ENCODE measurements around the gene PLPPR5. TPM values are rescaled to one million over a fixed set of nuclear protein-coding genes. Genes with fewer than 3 reads are reported as not detected.

Gene PLPPR5
- total RNA-seq, 1 donor from 2014 or later = not detected

- no peak overlapping the region for H3K4me3 Mint-ChIP-seq
- H3K27ac Mint-ChIP-seq = no peak overlapping the region
- no peaks in the 10 kb centered on the region for H3K4me1 Mint-ChIP-seq
- ATAC-seq (ENCODE audit: low read depth) = no peak
- H3K9me3 Mint-ChIP-seq = no peaks in the 10 kb centered on the region
- ChIA-PET CTCF (interaction anchor here (0.6 kb wide), 1 partner anchor 1690 kb away, joined by 4 read pairs; no protein-coding TSS in a partner anchor), POLR2A (no interaction called here)
- no peaks in the 10 kb centered on the region for H3K36me3 Mint-ChIP-seq (ENCODE audit: low read depth)
- no peaks in the 10 kb centered on the region for H3K27me3 Mint-ChIP-seq
- intact Hi-C loops (cut with micrococcal nuclease) = no loop called here
- DNase-seq = no peak
- TF ChIP-seq CTCF (IDR thresholded peaks at IDR 0.05) = no peak
Measured at GRCh38 chr1:98929437-98929836, 75.2 kb downstream of the PLPPR5 start.

GRCh38 chr1:98926597-98926996, 78.1 kb downstream of the PLPPR5 start:
- no peaks in the 10 kb centered on the region for H3K27me3 Mint-ChIP-seq
- no peaks in the 10 kb centered on the region for H3K9me3 Mint-ChIP-seq
- TF ChIP-seq CTCF (IDR thresholded peaks at IDR 0.05) = no peak
- ChIA-PET POLR2A (no interaction called here), CTCF (no interaction called here)
- ATAC-seq (ENCODE audit: low read depth) = no peak
- no peak overlapping the region for H3K27ac Mint-ChIP-seq
- no peak for DNase-seq
- intact Hi-C loops (cut with micrococcal nuclease) = no loop called here
- no peak overlapping the region for H3K4me3 Mint-ChIP-seq
- H3K4me1 Mint-ChIP-seq = no peaks in the 10 kb centered on the region
- H3K36me3 Mint-ChIP-seq (ENCODE audit: low read depth) = no peaks in the 10 kb centered on the region

GRCh38 chr1:98924977-98925376, 79.7 kb downstream of the PLPPR5 start:
- H3K4me1 Mint-ChIP-seq = no peaks in the 10 kb centered on the region
- DNase-seq = no peak
- intact Hi-C loops (cut with micrococcal nuclease) = no loop called here

GRCh38 chr1:98923667-98924066, 81.0 kb downstream of the PLPPR5 start:
- ChIA-PET POLR2A (no interaction called here), CTCF (no interaction called here)
- intact Hi-C loops (cut with micrococcal nuclease) = no loop called here
- ATAC-seq (ENCODE audit: low read depth) (no peak), DNase-seq (no peak)
- Mint-ChIP-seq H3K27ac (no peak overlapping the region), H3K4me1 (no peaks in the 10 kb centered on the region), H3K27me3 (no peaks in the 10 kb centered on the region), H3K36me3 (ENCODE audit: low read depth) (no peaks in the 10 kb centered on the region), H3K9me3 (no peaks in the 10 kb centered on the region), H3K4me3 (no peak overlapping the region)
- TF ChIP-seq CTCF (IDR thresholded peaks at IDR 0.05) = no peak

More at GRCh38 chr1:98924977-98925376, 79.7 kb downstream of the PLPPR5 start:
- ChIA-PET POLR2A (no interaction called here), CTCF (no interaction called here)
- Mint-ChIP-seq H3K36me3 (ENCODE audit: low read depth) (no peaks in the 10 kb centered on the region), H3K27ac (no peak overlapping the region), H3K4me3 (no peak overlapping the region), H3K9me3 (no peaks in the 10 kb centered on the region), H3K27me3 (no peaks in the 10 kb centered on the region)
- no peak for ATAC-seq (ENCODE audit: low read depth)
- no peak for TF ChIP-seq CTCF (IDR thresholded peaks at IDR 0.05)

GRCh38 chr1:98921817-98922216, 82.8 kb downstream of the PLPPR5 start:
- POLR2A ChIA-PET = no interaction called here
- no peak overlapping the region for H3K27ac Mint-ChIP-seq
- CTCF ChIA-PET = no interaction called here
- no peaks in the 10 kb centered on the region for H3K4me1 Mint-ChIP-seq
- intact Hi-C loops (cut with micrococcal nuclease) = no loop called here
- H3K9me3 Mint-ChIP-seq = no peaks in the 10 kb centered on the region
- ATAC-seq (ENCODE audit: low read depth) (no peak), DNase-seq (no peak)
- H3K27me3 Mint-ChIP-seq = no peaks in the 10 kb centered on the region
- no peaks in the 10 kb centered on the region for H3K36me3 Mint-ChIP-seq (ENCODE audit: low read depth)
- H3K4me3 Mint-ChIP-seq = no peak overlapping the region
- no peak for TF ChIP-seq CTCF (IDR thresholded peaks at IDR 0.05)
